GM19372 (cell line): ENCODE data around the gene AIRE.
"Not testable (repeated sequence)": the region's sequence is repeated elsewhere in the genome, so short reads cannot be mapped to it uniquely, and the experiment has no call there.

Experiments used
- ATAC-seq: cut with Tn5 transposase; IDR thresholded peaks from one replicate; pipeline ENCODE4 v1.9.1; 2021; ENCODE audit warnings: mild to moderate bottlenecking, low read depth, moderate library complexity; ENCODE audit not compliant: unreplicated experiment

The AIRE gene

GRCh38 chr21:44265734-44266270, 19.9 kb upstream of the AIRE start:
- ATAC-seq: no peak

DNA sequence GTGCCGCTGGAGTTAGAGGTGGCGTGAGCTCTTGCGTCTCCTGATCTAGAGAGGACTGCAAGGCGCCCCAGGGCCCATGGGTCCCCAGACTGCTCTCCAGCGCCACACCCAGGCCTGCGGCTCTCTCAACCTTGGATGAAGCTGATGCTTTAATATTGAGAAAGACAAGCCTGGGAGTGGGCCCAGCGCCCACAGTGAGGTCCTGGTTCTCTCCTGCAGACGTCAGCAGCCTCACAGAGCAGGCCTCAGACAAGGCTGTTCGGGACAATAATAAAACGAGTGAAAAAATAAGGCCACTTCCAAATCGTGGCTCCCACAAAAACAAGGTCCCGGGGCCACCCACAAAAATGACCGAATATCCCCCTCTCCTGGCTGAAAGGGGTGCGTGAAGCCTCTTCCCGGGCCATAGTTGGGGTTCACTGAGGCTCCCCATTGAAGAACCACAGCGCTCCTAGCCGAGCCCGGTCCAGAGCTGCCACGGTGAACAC, 18.0 kb upstream of the AIRE start:
- ATAC-seq: no peak

DNA sequence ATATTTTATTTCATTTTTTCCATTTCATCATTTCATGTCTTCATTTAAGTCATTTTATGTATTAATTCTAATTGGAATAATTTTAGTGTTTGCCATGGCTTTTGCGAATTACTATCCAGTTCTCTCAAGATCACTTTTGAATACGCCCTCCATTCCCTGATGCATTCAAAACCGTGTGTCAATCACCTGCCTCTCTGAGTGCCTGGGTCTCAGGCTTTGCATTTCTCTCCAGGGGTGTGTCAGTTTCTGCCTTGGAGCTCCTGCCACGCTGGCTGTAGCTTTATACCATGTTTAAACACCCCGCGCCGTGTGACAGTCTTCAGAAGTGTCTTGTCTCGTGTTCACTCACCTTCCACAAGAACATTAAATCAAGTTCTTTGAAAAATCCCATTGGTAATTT, 16.6 kb upstream of the AIRE start:
- ATAC-seq: no peak

GRCh38 chr21:44271558-44272283, 14.0 kb upstream of the AIRE start:
- no peak for ATAC-seq

GRCh38 chr21:44272284-44272858, 13.3 kb upstream of the AIRE start:
- no peak for ATAC-seq

DNA sequence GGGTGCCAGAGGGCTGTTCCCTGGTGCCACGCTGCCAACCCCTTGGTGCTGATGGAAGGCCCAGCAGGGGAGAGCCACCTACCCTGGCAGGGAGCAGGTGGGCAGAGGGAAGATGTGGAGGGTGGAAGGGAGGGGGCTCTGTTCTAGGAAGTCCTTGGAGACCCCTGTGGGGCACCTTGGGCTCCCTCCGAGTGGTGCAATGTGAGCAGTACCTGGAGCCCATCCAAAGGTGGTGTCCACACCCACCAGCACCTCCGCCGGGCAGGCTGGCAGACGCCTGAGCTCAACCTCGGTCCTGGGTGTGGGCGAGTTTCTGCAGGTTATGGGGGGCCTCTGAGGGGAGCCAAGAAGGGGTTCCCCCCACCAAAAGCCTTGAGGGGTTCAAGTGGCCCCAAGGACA, 12.6 kb upstream of the AIRE start:
- no peak for ATAC-seq

DNA sequence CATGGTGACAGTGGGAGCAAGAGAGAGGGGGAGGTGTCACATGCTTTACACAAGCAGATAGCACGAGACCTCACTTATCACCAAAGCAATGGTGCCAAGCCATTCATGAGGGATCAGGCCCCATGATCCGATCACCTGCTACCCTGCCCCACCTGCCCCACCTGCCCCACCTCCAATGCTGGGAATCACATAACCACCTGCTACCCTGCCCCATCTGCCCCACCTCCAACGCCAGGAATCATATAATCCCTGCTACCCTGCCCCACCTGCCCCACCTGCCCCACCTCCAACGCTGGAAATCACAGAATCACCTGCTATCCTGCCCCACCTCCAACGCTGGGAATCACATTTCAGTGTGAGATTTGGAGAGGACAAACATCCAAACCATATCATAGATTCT, 10.6 kb upstream of the AIRE start:
- no peak for ATAC-seq

GRCh38 chr21:44279354-44280260, 6.1 kb upstream of the AIRE start:
- no peak for ATAC-seq

GRCh38 chr21:44281801-44282200, 3.9 kb upstream of the AIRE start:
- ATAC-seq: no peak

GRCh38 chr21:44282370-44282769, 3.3 kb upstream of the AIRE start:
- no peak for ATAC-seq

DNA sequence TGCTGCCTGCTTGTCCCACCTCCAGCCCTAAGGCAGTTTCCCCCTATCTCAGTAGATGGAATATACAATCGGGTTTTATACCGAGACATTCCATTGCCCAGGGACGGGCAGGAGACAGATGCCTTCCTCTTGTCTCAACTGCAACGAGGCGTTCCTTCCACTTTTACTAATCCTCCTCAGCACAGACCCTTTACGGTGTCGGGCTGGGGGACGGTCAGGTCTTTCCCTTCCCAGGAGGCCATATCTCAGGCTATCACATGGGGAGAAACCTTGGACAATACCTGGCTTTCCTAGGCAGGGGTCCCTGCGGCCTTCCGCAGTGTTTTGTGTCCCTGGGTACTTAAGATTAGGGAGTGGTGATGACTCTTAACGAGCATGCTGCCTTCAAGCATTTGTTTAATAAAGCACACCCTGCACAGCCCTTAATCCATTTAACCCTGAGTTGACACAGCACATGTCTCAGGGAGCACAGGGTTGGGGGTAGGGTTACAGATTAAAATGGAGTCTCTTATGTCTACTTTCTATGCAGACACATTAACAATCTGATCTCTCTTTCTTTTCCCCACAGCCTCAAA, 2.4 kb upstream of the AIRE start:
- not testable (repeated sequence) for ATAC-seq

GRCh38 chr21:44283948-44284347, 1.7 kb upstream of the AIRE start:
- no peak for ATAC-seq

DNA sequence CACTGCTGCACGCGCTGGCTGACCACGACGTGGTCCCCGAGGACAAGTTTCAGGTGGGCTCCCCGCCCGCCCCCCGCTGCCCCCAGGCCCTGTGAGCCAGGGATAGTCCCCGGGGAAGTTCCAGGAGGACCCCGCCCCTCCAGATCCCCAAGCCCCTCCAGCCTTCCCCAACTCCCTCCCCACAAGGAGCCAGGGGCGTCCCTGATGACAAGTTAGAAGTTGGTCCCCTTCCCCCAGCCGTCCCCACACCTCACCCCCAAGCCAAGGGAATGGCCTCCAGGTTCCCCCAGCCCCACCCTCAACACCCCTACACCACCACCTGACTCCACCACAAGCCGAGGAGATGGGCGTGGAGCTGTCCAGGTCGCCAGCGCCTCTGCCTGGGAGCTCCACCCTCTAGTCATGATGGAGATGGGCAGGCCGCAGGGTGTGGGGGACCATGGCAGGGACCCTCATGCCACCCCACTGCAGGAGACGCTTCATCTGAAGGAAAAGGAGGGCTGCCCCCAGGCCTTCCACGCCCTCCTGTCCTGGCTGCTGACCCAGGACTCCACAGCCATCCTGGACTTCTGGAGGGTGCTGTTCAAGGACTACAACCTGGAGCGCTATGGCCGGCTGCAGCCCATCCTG, 525 bp downstream of the AIRE start:
- ATAC-seq: no peak

DNA sequence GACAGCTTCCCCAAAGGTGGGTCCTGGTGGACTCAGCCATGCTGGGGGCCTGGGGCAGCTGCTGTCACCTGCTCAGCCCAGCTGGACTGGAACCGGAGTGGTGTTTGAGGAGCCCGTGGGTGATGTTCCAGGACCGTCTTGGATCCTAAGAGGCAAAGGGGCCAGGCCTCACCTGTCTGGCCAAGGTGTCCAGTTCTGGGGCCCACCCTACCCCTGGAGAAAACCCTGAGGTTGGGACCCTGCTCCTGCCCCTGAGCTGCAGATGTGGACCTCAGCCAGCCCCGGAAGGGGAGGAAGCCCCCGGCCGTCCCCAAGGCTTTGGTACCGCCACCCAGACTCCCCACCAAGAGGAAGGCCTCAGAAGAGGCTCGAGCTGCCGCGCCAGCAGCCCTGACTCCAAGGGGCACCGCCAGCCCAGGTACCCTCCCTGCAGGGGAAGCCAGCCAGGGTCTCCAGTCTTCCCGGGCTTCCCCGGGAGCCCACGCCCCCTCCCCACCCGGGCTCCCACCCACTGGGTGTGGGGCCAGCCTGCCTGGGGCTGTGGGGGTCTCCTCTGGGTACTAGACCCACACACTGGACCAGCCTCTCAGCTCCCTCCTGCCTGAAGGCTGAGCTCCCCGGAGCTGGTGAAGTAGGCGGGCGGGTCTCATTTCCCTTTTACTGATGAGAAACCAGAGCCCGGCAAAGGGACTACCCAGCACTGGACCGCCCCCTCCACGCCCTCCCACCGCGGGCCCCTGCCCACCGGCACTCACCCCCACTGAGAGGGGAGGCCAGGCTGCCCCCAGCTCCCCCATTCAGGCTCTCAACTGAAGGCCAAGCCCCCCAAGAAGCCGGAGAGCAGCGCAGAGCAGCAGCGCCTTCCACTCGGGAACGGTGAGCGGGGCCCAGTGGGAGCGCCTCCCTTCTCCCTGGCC, 1.3 kb downstream of the AIRE start:
- no peak for ATAC-seq

DNA sequence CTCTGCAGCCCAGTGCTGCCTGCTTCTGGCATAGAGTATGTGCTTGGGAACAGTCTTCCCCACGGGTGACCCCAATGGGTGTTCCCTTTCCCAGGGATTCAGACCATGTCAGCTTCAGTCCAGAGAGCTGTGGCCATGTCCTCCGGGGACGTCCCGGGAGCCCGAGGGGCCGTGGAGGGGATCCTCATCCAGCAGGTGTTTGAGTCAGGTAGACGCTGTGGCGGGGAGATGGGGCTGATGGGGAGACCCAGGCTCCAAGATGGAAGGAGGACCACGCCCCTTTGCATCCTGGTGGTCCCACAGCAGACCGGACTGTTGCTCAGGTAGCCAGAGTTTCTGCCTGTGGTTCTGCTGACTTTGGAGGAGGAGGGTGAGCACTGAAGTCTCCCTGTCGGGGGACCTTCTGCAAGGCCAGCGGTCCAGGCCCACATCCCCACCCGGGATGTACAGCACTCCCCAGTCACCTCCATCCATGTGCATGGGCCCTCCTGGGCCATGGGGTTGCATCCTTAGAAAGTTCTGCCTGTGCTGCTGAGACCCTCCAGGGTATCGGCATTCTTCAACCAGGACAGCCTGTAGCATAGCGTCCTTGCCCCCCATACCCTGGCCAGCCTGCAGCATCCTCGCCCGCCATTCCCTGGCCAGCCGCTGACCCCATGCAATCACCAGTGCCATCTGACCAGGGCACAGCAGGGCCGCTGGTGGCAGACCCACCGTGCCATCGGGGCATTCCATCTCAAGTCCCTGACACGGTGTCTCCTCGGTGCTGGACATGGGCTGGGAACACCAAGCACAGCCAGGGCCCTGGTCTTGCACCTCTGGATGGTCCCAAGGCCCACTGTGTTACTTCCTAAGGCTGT, 2.8 kb downstream of the AIRE start:
- ATAC-seq: no peak

GRCh38 chr21:44289381-44290010, 3.8 kb downstream of the AIRE start:
- no peak for ATAC-seq

GRCh38 chr21:44290327-44291077, 4.8 kb downstream of the AIRE start:
- no peak for ATAC-seq
